HepG2 (cell line): ENCODE measurements around the gene SMIM22. TPM values are rescaled to one million over a fixed set of nuclear protein-coding genes. Genes with fewer than 3 reads are reported as not detected.

Experiments
- ATAC-seq: fragments of 200-7000 bp; cut with Tn5 transposase; 3 replicates; pipeline ENCODE4 v1.9.1; 2020; ENCODE audit warnings: mild to moderate bottlenecking, moderate library complexity
- BruUV-seq: library from RNA; stranded (reverse); fragments of 400-500 nt; replicated peaks from 2 replicates; lab custom pipeline; 2021; lab: Mats Ljungman, UMichigan
- CTCF ChIA-PET: fragments of 300-600 bp; formaldehyde crosslinking; extraction: SDS; loops from one replicate; lab custom pipeline; 2021; ENCODE audit warnings: low total read pairs, inconsistent platforms, low intra/inter-chr PET ratio; lab: Yijun Ruan, JAX
- POLR2A ChIA-PET: fragments of 350-600 bp; sonication (Branson Sonifier 250); formaldehyde crosslinking; loops from one replicate; lab custom pipeline; 2020; ENCODE audit warnings: antibody characterized with exemption, inconsistent platforms; lab: Yijun Ruan, JAX
- DNase-seq: peaks from one replicate; pipeline ENCODE4 v3.0.0-alpha.2; 2015; ENCODE audit warnings: low spot score
- FAIRE-seq: peaks from 3 replicates; lab custom pipeline; 2011; peaks lifted over from hg19 to GRCh38; lab: Jason Lieb, UNC
- H2AFZ ChIP-seq: one replicate; pipeline ENCODE4 v1.6.1; 2011; ENCODE audit warnings: low read length, inconsistent platforms
- H3K27ac ChIP-seq: fragments of 300-600 bp; 3 replicates; pipeline ENCODE4 v1.8.0; 2011; ENCODE audit warnings: mixed run types, mild to moderate bottlenecking, mixed read lengths, low read length, inconsistent platforms; ENCODE audit not compliant: insufficient read depth; ENCODE audit errors: extremely low read length
- H3K27me3 ChIP-seq, 2 experiments: fragments of 200-600 bp in 1 of 2; 2 replicates in 1 of 2; 3 replicates in 1 of 2; pipeline versions ENCODE4 v1.6.0 to v1.8.0; 2011; ENCODE audit warnings: low read length in 2 of 2, mild to moderate bottlenecking in 2 of 2, moderate library complexity in 2 of 2, inconsistent platforms in 1 of 2; ENCODE audit not compliant: insufficient read depth in 2 of 2, control insufficient read depth in 1 of 2
- H3K36me3 ChIP-seq, 2 experiments: fragments of 200-600 bp in 1 of 2; replicated peaks in 1 of 2; 2 replicates in 1 of 2; 3 replicates in 1 of 2; pipeline versions ENCODE4 v1.5.1 to v1.8.0; 2011; ENCODE audit warnings: low read length in 2 of 2, inconsistent platforms in 1 of 2; ENCODE audit not compliant: insufficient read depth in 2 of 2, control insufficient read depth in 1 of 2
- H3K4me1 ChIP-seq: 2 replicates; pipeline ENCODE4 v1.5.1; 2012; ENCODE audit warnings: low read length, inconsistent platforms; ENCODE audit not compliant: insufficient read depth
- H3K4me2 ChIP-seq: 2 replicates; pipeline ENCODE4 v1.6.0; 2011; ENCODE audit warnings: low read depth, low read length, inconsistent platforms
- H3K4me3 ChIP-seq, 3 experiments: fragments of 200-600 bp in 1 of 3; sonication (generic), shearing (Covaris generic) in 1 of 3; replicated peaks in 1 of 3; 2 replicates each; pipeline ENCODE4 v1.5.1; 2011 to 2016; ENCODE audit warnings: low read length in 3 of 3, inconsistent platforms in 2 of 3, low read depth in 2 of 3, mild to moderate bottlenecking in 2 of 3, control low read depth in 1 of 3, mixed read lengths in 1 of 3; ENCODE audit not compliant: insufficient read depth in 1 of 3
- H3K79me2 ChIP-seq: one replicate; pipeline ENCODE4 v1.6.1; 2011; ENCODE audit warnings: low read length, inconsistent platforms; ENCODE audit not compliant: insufficient read depth
- H3K9ac ChIP-seq: 2 replicates; pipeline ENCODE4 v1.6.0; 2011; ENCODE audit warnings: mild to moderate bottlenecking, low read depth, low read length, inconsistent platforms; ENCODE audit not compliant: insufficient read depth
- H3K9me3 ChIP-seq: 2 replicates; pipeline ENCODE4 v1.5.1; 2012; ENCODE audit warnings: mild to moderate bottlenecking, low read length
- H4K20me1 ChIP-seq: 2 replicates; pipeline ENCODE4 v1.6.0; 2011; ENCODE audit warnings: inconsistent platforms, mild to moderate bottlenecking, low read length, moderate library complexity; ENCODE audit not compliant: insufficient read depth
- CTCF ChIP-seq: sonication (generic); formaldehyde crosslinking; IDR thresholded peaks from 2 replicates; pipeline ENCODE4 v1.5.0; 2020; ENCODE audit warnings: mild to moderate bottlenecking, missing genetic modification reagents, moderate library complexity
- HOXA7 ChIP-seq: sonication (generic); formaldehyde crosslinking; IDR thresholded peaks from 2 replicates; pipeline ENCODE4 v1.8.1; 2022; ENCODE audit warnings: mild to moderate bottlenecking, missing genetic modification reagents, moderate library complexity
- ONECUT2 ChIP-seq: sonication (generic); formaldehyde crosslinking; IDR thresholded peaks from 2 replicates; pipeline ENCODE4 v1.4.0; 2020; ENCODE audit warnings: missing genetic modification reagents
- SMAD1 ChIP-seq: sonication (generic); formaldehyde crosslinking; IDR thresholded peaks from 2 replicates; pipeline ENCODE4 v1.4.0; 2020; ENCODE audit warnings: missing genetic modification reagents, low read depth, mild to moderate bottlenecking, borderline replicate concordance
- STAG1 ChIP-seq: sonication (generic); formaldehyde crosslinking; IDR thresholded peaks from 2 replicates; pipeline ENCODE4 v1.4.0; 2020; ENCODE audit warnings: missing genetic modification reagents
- ZNF256 ChIP-seq: sonication (generic); formaldehyde crosslinking; conservative IDR thresholded peaks from 2 replicates; pipeline ENCODE4 v1.4.0; 2020; ENCODE audit warnings: missing genetic modification reagents
- WGBS: methylation state at CpG from one replicate; pipeline ENCODE4 v1.1.6; 2017; ENCODE audit warnings: low lambda C conversion rate; 5-methylcytosine and 5-hydroxymethylcytosine counted together
- in situ Hi-C: cut with HindIII; loops from 2 replicates; pipeline ENCODE4 v1.10.0; 2017; ENCODE audit warnings: low pct_unique_long_range_greater_than_20kb; ENCODE audit not compliant: extremely low pct_ligation_motif_present
- intact Hi-C: fragments of 100-400 bp; cut with micrococcal nuclease; formaldehyde crosslinking; loops from one replicate; pipeline ENCODE4 v1.10.0; 2022; ENCODE audit not compliant: unreplicated experiment
- polyA plus RNA-seq, 8 experiments: library from polyadenylated mRNA; depleted of rRNA in 3 of 8; stranded (reverse) in 7 of 8; unstranded in 1 of 8; fragments of >200 nt; fragmentation: Illumina TruSeq in 4 of 8; extraction: Trizol in 4 of 8; gene quantifications; 2 replicates each; pipeline versions ENCODE4 v1.2.1 to v1.2.3, GENCODE V29; 2011 to 2016; ENCODE audit warnings: low read depth in 4 of 8, missing spikeins in 1 of 8, mixed read lengths in 1 of 8; ENCODE audit not compliant: insufficient read depth in 1 of 8
- total RNA-seq, 5 experiments: library from RNA; depleted of rRNA; stranded (reverse); fragments of >200 nt; fragmentation: Illumina TruSeq; extraction: Trizol; gene quantifications; 2 replicates each; pipeline ENCODE4 v1.2.3, GENCODE V29; 2016; ENCODE audit warnings: low read depth in 1 of 5

Gene SMIM22
- total and polyA plus RNA-seq, 2 of the 13 experiments (the other 11 are each of a cell fraction or from before 2014, with no cell fraction given) = not detected

DNA sequence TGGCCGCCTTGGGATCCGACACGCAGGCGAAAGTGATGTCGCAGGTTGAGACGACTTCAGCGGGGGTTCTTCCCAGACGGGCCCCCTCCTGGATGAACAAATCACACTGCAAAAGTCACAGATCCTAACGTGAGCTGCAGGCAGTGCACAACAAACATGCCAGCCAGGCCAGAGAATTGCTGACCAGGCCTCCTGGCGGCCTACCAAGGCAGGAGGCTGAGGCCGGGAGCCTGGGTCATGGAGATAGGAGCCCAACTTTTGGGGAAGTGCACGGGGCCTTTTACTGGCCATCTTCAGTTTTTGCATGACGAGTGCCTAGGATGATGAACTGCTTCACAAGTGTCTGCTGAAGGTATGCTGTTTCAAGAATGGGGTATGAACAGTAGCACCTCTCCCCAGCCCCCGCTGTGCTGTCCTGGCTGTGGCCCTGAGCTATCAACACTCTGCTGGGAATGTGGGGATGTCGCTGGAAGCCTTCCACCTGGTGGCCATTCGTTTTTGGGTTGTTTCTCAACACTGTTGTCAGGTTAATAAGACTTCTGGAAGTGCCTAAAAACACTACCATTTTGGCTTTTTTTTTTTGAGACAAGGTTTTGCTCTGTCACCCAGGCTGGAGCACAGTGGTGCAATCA lies 19.5 kb downstream of the SMIM22 start:
- no TSS peak for BruUV-seq
- ATAC-seq (peak; percentile 22; the same call in 1 of the 3 replicates), DNase-seq (no peak), FAIRE-seq (no peak)
- Histone ChIP-seq H3K9me3 (no peaks in the 10 kb centered on the region), H3K36me3 (peaks cover 25 to 62% of the 10 kb centered on the region in 2 experiments), H3K27me3 (no peaks in the 10 kb centered on the region), H3K4me1 (peaks cover 17% of the 10 kb centered on the region), H4K20me1 (no peaks in the 10 kb centered on the region), H3K9ac (no peak overlapping the region), H3K4me3 (no peak overlapping the region), H3K79me2 (no peaks in the 10 kb centered on the region), H2AFZ (no peak overlapping the region), H3K4me2 (no peak overlapping the region), H3K27ac (no peak overlapping the region)
- ChIA-PET CTCF (interaction anchor here (0.7 kb wide), 1 partner anchor 81 kb away, joined by 3 read pairs; no protein-coding TSS in a partner anchor), POLR2A (interaction anchor here (1.5 kb wide), 1 partner anchor 80 kb away, joined by 3 read pairs; the partner anchor contains the start of genes ANKS3 and DNAAF8)
- WGBS = 91% methylated on average over 13 of the region's 16 CpGs
- in situ Hi-C loops = no loop called here
- TF ChIP-seq HOXA7 (CRISPR knock-in tag) = no peak
- TF ChIP-seq ONECUT2 (CRISPR knock-in tag) = no peak
- 0 out of 2 replicates have a peak, but pooled peaks have one; percentile 14 for TF ChIP-seq CTCF (CRISPR knock-in tag)
- no peak for TF ChIP-seq ZNF256 (CRISPR knock-in tag)
- TF ChIP-seq STAG1 (CRISPR knock-in tag) = 0 out of 2 replicates have a peak, but pooled peaks have one; percentile 23
- TF ChIP-seq SMAD1 (CRISPR knock-in tag) = no peak
- TF ChIP-seq, all 625 proteins: peak for 2
- intact Hi-C loops = loop anchor here (5.0 kb wide), 1 partner anchor 47 kb away; the partner anchor contains the start of gene ZNF500
